GM19099 (cell line): Measurements from ENCODE around the gene ELP5.

Source experiments
- POLR2A ChIP-seq: IDR thresholded peaks from 3 replicates; pipeline ENCODE4 v1.6.1; 2011; ENCODE audit warnings: low read depth; ENCODE audit not compliant: insufficient read length; ENCODE audit errors: extremely low read depth

Gene ELP5

GRCh38 chr17:7281074-7281952 is 29.3 kb downstream of the ELP5 start, which contains the start of gene SLC2A4:
Gene SLC2A4, plus strand, starts transcription at chr17:7281718. Its CDS starts 217 bp downstream, at chr17:7281935.
- TF ChIP-seq POLR2A, result no peak

- TF ChIP-seq POLR2A, result no peak
These were observed 30.1 kb downstream of the ELP5 start for GRCh38 chr17:7281953-7282751.

GRCh38 chr17:7282752-7283321 is 30.8 kb downstream of the ELP5 start:
- no peak for TF ChIP-seq POLR2A

GRCh38 chr17:7283471-7284216 is 31.6 kb downstream of the ELP5 start:
- no peak for TF ChIP-seq POLR2A

GRCh38 chr17:7284911-7285310 is 32.9 kb downstream of the ELP5 start:
- no peak for TF ChIP-seq POLR2A

- no peak for TF ChIP-seq POLR2A
These were observed 33.7 kb downstream of the ELP5 start for GRCh38 chr17:7285679-7286078.

- TF ChIP-seq POLR2A, result no peak
These were observed 37.4 kb downstream of the ELP5 start for GRCh38 chr17:7289256-7290032.

- no peak for TF ChIP-seq POLR2A
These were observed 38.2 kb downstream of the ELP5 start for GRCh38 chr17:7290166-7290565.

- TF ChIP-seq POLR2A, result no peak
These were observed 38.7 kb downstream of the ELP5 start for GRCh38 chr17:7290685-7291084.

GRCh38 chr17:7292194-7292593 is 40.2 kb downstream of the ELP5 start:
- no peak for TF ChIP-seq POLR2A

GRCh38 chr17:7292729-7293128 is 40.7 kb downstream of the ELP5 start:
- TF ChIP-seq POLR2A, result no peak

GRCh38 chr17:7293159-7293558 is 41.1 kb downstream of the ELP5 start:
- no peak for TF ChIP-seq POLR2A

GRCh38 chr17:7293816-7294613 is 42.0 kb downstream of the ELP5 start:
- no peak for TF ChIP-seq POLR2A
